Esophagus mucosa (tissue), 1 donor: ENCODE measurements around the gene JAZF1. TPM values are rescaled to one million over a fixed set of nuclear protein-coding genes. Genes with fewer than 3 reads are reported as not detected.
A peak's percentile ranks its signal among the peaks of the same experiment; 100 is the strongest.

Source experiments
- ATAC-seq: fragments of 200-7000 bp; cut with Tn5 transposase; one replicate; pipeline ENCODE4 v1.9.1; 2020
- total RNA-seq: library from RNA; stranded (reverse); gene quantifications from one replicate; pipeline ENCODE4 v1.2.4, GENCODE V29; 2023
- donor health status: DM: yes; HTN: yes; CAD: no.

The JAZF1 gene
- total RNA-seq, 1 donor from 2014 or later, result 3.1 TPM

DNA sequence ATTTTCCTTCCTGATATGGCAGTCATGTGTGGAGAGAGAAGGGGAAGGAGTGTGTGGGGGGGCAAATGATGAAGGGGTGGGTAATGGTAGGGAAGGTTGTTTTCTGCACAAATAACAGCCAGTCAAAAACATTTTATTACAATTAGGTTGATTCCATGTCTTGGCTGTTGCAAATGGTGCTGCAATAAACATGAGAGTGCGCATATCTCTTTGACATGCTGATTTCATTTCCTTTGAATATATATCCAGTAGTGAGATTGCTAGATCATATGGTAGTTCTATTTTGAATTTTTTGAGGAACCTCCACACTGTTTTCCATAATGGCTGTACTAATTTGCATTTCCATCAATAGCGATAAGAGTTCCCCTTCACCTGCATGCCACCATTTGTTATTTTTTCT is 10.6 kb upstream of the JAZF1 start:
- no peak for ATAC-seq

DNA sequence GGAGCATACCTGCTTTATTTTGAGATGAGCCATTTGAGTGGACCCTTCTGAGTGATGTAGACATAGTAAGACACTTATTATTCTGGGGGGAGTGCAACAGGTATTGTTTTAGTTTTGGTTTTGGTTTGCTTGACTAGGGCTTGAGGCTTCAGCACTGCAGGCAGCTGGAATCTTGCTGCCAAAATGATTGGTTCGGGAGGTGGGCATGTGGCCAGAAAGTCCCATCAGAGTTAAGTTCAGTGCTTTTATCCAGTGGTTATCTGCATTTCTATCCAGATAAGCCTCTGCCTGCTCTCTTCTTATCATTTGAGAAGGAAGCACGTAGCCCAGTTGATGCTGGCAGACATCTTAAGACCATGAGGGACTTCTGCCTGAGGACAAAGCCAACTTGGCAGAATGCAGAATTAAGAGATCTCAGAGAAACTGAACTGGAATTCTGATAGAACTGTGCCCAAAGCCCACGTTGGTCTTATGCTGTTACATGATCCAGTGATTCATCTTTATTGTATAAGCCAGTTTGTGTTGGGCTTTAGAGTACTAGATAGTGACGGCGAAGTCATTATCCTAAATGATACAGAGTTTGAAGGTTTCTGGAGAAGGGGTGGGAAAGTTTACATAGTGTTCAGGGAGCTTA is 9.6 kb upstream of the JAZF1 start:
- no peak for ATAC-seq

DNA sequence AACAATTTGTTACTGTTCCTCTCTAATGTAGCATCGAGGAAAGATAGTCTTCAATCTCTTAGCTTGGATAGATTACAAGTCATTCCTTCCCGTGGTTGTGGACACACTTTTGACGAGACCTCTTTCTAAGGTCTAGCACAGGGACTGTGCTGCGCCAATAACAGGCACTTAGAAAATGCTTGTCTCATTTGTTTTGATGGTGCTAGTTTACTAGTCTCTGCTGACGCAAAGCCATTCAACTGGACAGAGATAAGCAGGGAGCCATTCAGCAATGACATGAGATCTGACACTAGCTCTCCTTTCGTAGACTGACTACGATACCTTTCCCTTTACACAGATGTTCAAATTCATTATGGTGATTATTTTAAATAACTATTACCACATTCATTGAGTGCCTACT is 6.4 kb upstream of the JAZF1 start:
- ATAC-seq, result no peak

DNA sequence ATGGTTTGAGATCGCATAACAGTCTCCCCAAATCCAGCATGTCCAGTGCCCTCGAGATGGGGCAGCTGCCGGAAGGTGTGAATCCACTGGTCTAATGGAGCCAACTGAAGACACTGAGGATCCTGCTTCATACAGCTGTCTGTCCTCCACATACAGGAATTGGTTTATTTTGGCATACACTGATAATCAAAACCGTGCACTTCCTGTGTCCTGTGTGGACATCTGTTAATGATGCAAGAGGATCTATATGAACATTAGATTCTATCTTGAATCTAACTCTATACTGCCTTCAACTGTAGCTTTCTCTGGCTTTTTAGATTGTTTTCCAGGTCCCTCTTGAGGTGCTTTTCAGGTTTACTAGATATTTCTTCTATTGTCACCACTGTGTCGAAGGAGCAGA is 3.0 kb upstream of the JAZF1 start:
- ATAC-seq, result no peak

DNA sequence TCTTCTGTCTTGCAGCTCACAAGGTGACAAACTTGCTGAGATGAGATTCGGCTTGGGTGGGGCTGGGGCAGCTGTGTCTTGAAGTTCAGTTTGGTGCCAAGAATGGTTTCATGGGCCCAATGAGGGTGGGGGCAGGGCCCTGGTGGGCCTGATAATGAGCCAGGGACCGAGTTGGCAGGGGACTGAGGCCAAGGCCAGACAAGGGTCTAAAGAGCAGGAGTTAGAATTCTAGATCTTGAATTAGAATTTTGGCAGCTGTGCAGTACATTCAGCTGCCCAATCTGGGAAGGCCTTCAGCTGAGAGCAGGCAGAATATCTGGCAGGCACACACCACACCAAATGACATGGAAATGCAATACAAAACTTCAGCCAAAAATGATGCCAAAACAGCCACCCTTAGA is 1.5 kb upstream of the JAZF1 start:
- no peak for ATAC-seq

DNA sequence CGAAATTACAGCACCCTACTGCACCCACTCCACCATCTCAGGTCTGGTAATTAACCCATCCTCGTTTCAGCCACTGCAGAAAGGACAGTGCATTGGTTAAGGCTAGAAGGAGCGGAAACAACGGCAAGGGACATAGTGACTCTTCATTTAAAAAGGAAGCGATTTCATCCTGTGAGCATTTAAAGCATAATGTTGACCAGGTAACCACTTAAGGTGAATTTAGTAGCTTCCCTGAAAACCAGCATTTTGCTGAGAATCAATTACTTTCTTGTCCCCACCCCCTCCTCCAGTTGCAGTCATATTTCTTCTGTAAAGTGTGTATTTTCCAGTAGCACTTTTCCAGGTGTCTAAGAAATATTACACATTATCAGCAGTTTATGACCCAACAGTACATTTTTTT is 821 bp upstream of the JAZF1 start:
- no peak for ATAC-seq

DNA sequence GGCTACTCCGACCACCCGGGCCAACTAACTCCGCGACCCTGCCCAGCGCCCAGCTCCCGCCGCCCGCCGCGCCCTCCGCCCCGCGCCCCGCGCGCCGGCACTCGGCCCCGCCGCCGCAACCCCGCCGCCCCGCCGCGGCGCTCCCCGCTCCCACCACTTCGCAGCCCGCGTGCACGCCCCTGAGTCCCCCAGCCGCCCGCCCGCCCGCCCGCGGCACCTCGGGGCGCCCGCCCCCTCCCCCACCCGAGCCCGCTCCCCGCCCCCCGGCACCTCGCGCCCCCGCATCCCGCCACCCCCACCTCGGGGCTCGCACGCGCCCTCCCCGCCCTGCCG is 598 bp downstream of the JAZF1 start:
- no peak for ATAC-seq

DNA sequence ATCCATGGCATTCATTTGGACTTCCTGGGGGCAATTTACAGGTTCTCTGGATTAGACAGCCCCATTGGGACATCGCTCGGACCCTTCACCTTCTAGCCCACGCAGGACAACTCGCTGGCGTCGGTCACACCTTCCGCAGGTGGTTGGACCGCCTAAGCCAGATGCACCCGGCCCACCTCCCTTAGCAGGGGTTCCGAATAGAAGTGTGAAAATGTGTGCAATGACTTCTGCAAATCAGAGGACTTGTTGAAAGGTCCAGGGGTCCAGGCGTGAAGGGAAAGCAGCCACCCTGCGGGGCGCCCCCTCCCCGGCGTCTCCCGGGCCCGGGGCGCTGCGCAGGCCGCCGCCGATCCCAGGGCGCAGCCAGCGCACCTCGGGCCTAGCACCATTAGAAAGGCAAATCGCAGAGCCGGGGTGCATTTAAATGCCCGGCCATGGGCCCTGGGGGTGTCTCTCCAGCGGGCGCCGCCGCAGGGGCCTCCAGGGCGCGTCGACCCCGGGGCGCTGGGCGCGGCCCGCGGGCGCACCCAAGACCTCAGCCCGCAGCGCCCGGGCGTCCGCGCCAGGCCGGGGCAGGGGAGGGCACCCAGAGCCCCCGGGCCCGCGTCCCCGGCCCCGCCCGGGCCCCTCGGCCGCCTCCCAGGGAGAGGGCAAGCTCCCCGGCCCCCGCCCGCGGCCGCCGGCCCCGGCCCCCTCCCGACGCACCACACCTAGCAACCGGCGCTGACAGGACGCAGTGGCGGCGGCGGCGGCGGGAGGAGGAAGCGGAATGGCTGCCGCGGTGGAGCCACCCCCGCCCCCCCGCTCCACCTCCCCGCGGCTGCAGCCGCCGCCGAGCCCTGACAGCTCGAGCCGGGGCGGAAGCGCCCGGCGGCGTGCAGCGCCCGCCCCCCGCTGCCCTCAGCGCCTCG is 1.2 kb downstream of the JAZF1 start:
- ATAC-seq, result peak; percentile 77

DNA sequence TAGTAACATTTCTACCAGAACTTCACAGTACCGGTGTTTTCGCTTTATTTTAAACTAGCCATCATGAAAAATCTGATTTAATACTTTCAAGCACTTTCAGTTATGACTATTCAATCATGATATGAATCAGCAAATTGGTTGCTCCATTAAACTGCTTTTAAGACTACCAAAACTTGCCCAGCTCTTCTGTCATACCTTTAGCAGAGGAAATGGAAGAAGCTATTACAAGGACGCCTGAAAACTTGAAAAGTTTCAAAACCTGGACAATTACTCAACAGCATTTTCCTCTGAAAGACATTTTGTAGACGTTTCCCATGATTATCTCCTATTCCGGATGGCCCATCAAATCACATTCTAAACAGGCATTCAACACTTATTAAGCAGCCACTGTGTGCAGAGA is 2.0 kb downstream of the JAZF1 start:
- ATAC-seq, result no peak

DNA sequence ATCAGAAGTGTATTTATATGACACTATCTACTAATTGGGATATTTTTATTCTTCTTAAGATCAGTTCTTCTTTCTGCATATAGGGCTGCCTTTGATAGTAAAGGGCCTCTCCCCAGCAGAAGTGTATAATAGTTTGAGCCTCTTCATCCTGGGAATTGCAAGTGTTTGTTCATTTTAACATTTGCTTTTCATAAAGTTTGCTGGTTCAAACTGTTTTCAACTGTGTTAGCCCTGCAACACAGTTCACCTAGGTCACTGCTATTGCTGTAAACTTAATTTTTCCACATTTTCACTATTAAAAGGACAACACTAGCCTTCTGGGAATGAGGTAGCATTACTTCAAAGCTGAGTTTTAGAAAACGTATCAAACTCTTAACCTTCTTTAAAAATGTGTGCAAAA is 2.8 kb downstream of the JAZF1 start:
- ATAC-seq, result no peak

DNA sequence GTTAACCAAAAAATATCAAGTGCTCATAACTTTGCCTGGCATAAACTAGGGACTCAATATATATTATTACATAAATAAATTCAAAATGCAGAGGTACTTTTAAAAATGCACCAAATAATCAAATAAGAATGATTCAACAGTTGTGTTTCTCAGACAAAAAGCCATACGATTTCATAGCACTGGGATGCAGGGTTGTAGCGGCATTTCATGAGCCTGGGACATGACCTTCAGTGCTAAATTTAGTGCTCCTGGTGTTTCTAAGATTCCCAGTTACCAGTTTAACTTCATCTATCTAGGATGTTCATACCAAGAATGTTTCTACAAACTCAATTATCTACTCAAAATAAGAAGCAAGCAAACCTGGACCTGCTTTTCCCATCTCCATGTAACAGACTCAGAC is 4.0 kb downstream of the JAZF1 start:
- no peak for ATAC-seq

DNA sequence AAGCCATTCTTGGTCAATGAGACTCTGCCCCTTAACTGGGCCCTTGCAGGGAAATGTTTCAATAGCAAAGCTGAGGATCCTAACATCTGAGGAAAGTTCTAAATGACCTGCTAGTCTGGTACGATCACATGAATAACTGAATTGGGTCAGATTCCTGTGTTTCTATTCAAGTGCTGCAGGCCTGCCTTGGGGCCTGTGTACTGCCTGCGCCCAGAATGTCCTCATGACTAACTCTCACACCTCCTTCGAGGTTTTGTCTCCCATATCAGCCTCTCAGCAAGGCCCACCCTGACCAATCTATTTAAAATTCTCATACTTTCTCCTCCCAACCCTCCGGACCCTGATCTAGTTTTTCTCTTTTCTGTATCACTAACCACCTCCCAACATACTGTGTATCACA is 4.4 kb downstream of the JAZF1 start:
- ATAC-seq, result no peak

DNA sequence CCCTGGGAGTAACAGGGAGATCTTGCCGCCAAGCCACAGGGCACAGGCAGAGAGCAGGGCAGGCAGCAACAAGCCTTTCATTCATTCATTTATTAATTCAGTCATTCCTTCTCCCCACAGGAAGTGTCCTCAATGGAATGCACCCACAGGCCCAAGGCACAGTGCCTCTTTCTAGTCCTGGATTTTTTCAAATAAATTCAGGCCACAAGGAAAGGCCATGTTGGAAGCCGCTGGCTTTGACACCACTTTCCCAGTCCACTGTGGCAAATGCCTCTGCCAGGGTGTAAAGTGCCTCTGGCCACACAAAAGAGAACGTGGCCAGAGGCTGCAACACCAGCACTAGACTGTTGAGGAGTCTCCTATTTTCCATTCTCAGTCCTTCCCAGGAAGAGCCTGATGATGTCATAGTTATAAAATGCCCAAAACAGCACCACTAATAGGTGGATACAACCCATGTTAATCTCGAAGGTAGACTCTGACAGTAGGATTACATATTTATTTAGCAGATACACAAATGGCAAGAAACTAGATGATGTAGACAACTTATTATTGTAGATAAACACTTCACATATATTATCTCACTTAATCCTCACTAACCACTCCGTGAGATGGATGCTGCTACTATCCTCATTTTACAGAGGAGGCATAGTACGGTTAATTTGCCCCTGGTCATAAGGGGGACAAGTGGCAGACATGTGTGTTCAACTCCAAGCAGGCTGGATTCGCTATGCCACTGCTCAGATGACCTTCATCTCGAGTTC is 5.5 kb downstream of the JAZF1 start:
- ATAC-seq, result no peak

DNA sequence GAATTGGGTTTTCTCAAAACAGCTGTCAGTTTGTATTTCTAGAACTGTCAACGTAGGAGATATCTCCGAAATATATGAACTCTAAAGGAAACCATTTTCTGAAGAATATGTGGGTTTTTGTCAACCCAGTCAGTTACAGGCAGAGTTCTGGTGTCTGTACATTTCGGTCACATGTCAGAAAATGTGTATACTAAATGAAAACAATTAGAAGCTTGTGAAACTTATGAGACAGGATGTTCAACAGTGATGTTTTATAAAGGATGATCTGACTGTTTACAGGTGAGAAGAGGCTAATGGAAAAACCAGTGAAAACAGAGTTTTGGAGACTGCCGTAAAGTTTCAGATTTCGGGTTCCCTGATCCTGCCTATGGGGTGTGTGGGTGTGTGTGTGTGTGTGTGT is 6.2 kb downstream of the JAZF1 start:
- ATAC-seq, result no peak

DNA sequence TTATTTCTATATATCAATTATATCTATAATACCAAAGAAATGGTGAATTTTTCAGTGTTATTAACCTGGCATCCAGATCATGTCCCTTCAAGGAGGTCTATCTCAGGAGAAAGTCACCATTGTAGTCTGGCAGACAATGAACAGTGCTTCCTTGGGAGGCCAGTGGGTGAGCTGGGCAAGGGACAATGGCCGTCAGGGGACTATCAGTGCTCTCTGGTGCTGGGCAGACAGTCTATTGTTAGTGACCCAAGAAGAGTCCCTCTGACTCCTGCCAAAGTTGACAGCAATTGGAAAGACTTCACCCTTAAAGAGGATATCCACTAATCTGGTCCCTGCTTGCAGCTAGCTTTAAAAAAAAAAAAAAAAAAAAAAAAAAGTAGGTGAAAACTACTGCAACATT is 7.1 kb downstream of the JAZF1 start:
- ATAC-seq, result no peak

DNA sequence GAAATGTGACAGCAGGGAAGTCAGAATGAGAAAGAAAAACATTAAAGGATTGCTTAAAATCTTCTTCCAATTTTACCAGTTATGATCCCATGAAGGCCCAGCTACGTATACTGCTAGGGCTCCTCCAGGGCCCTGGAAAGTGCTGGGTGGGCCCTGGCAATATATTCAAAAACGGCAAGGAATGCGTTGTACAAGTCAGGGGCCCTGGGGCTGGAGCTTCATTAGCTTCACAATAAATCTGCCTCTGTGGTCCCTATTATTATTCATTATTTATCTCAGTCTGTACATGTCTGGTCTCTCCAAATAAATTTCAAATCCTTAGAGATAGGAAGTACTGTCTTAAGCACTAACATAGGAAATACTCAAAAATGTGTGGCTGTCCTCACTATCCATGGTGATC is 7.6 kb downstream of the JAZF1 start:
- no peak for ATAC-seq

DNA sequence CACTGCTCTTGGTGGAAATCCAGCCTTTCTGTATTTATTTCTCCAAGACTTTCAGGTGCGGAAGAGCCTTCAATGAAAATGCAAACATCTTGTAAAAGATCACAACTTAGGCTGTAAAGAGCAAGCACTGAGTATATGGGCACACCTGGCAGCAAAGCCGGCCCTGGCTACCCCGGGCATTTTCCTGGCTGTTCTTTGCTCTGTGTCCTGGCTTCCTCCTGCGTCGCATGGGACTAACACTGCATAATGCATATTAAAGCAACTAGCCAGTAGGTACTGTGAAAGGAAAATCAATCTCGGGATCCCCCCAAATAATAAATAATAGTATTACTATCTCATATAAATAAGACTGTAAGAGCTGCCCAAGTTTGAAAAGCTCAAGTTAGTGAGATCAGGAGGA is 9.9 kb downstream of the JAZF1 start:
- no peak for ATAC-seq

DNA sequence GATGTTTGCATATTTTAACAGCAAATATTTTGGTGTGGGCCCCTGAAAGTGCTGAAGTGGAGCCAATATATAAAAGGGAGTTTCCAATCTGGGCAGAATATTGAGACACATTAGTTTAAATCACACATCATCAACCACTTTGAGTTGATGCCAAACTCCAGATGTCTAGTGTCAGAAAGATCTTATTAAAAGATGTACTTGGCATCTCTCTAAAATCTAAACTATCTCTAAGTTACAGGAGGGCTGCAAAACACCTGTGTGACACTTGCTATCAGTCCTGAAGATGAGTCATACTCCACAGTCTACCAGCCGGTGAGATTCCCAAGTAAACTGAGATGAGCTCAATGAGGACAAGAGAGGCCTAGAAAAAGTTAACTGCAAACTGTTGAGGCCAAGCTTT is 11.4 kb downstream of the JAZF1 start:
- ATAC-seq, result no peak

DNA sequence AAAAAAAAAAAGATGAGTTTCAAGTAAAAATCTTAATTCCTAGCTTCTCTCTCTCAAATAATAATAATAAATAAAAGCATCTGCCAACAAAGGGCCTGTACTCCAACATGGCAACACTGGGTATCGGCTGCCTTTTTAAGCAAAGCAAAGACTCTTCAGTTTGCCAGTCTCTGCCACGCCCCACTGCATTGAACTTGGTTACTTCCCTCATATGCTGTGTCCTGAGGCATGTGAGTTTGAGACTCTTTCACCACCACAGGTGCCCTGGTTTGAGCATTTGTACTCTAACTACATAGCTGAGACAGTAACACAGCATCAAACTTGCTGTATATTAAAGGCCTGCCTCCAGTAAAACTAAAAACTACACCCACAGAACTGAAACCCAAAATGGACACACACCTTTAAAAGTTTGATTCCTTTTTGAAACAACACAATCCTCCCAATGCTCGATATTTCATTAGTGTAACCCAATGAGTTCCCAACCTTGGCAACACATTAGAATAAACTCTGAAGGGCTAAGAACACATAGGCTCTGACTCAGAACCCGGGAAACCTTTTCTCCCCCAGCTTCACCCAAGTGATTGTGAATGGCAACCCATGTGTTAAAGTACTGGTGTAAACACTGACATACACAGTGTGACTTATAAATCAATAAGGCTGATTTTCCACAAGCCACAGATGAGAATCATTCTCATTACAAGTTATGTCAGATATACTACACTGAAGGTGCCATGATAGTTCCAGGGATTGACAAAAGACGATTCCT is 12.0 kb downstream of the JAZF1 start:
- peak; percentile 36 for ATAC-seq

DNA sequence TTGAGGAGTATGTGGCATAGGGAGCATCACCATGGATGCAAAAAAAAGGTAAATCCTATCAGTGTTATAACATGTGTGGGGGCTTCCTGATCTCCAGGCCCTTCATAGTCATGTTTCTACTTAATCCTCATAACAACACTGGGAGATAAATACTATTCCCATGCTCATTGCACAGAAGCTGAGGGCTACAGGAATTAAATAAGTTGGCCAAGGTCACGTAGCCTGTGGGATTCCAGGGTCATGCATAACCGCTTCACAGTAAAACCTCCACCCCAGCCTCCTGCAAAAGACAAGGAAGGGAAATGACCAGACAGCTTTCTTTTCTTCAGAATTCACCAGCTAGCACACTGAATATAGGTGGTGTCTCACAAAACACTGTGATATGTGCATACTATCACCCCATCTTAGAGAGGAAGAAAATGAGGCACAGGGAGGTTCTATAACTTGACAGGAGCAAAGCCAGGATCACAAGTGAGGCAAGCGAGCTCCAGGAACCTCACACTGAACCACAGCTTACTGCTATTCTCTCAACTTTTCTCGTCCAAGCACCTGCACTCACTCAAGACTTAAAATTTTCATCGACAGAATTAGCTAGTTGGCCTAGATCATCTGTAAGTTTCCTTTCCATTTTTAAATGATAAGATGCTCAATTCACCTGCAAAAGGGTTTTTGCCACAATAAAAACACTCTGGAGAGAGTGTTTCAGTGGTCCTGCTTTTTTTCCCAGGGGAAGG is 13.4 kb downstream of the JAZF1 start:
- ATAC-seq, result no peak

DNA sequence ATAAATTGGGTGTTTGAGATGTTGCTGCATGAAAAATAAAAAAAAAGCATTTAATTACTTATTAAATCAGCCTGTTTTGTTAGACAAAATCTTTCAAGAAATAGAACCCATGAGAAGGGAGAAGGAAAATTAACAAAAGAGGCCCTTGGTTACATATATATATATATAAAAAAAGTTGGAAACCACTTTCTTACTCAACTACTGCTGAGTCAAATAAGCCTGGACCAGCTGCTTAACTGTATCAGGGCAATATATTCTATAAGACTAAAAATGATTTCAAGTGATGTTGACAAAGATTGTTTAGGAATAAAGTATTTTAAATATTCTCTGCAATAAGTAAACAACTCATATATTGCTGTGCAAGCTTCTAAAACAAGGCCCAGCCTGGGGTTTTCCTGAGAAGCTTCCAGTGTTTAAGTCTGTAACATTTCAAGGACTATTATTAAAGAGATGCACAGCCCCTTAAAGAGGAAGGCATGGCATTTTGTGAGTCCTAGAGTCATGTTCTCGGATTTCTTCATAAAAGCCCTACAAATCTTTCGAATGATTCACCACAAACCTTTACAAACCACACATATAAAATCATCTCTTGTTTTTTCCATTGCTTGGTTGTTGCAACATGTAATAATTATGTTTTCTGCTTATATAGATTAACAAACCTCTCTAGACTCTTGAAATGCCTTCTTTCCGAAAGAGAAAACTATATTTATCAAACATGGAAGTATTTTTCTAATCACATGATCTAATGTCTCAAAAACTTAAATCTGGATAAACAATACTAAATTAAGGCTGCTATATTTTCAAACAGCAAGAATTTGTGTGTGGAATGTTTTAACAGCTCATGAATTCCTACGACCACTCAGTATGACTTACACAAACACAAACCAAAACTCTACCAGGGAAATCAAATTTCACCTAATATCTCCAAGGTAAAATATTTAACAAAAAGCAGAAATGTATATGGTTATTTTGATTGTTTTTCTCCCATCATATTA is 14.3 kb downstream of the JAZF1 start:
- ATAC-seq, result no peak
